DND-41 (cell line): ENCODE data around the gene DLG2.

Experiments
- ATAC-seq: fragments of 200-7000 bp; cut with Tn5 transposase; 3 replicates; pipeline ENCODE4 v1.9.1; 2021; ENCODE audit warnings: low read depth; ENCODE audit not compliant: insufficient read depth
- DNase-seq: peaks from one replicate; pipeline ENCODE4 v3.0.0-alpha.2; 2020
- H2AFZ ChIP-seq: 2 replicates; pipeline ENCODE4 v1.6.0; 2012; ENCODE audit warnings: low read depth, low read length
- H3K27ac ChIP-seq: 2 replicates; pipeline ENCODE4 v1.5.1; 2012; ENCODE audit warnings: low read length, inconsistent platforms
- H3K27me3 ChIP-seq: fragments of 200-600 bp; sonication (generic); 2 replicates; pipeline ENCODE4 v1.6.0; 2012; ENCODE audit warnings: low read length, mild to moderate bottlenecking, inconsistent platforms; ENCODE audit not compliant: insufficient read depth, poor library complexity
- H3K36me3 ChIP-seq: 2 replicates; pipeline ENCODE4 v1.5.1; 2012; ENCODE audit warnings: low read length, inconsistent platforms; ENCODE audit not compliant: insufficient read depth
- H3K4me1 ChIP-seq: 2 replicates; pipeline ENCODE4 v1.5.1; 2012; ENCODE audit warnings: mild to moderate bottlenecking, low read length; ENCODE audit not compliant: insufficient read depth
- H3K4me2 ChIP-seq: 2 replicates; pipeline ENCODE4 v1.6.0; 2012; ENCODE audit warnings: mild to moderate bottlenecking, moderate library complexity, low read length, inconsistent platforms; ENCODE audit not compliant: insufficient read depth
- H3K4me3 ChIP-seq, 2 experiments: fragments of 200-600 bp in 1 of 2; shearing (Covaris generic) in 1 of 2; 2 replicates each; pipeline ENCODE4 v1.5.1; 2012 to 2016; ENCODE audit warnings: inconsistent platforms in 2 of 2, low read length in 2 of 2, mild to moderate bottlenecking in 2 of 2, low read depth in 1 of 2, moderate library complexity in 1 of 2
- H3K79me2 ChIP-seq: 2 replicates; pipeline ENCODE4 v1.6.0; 2012; ENCODE audit warnings: low read length, inconsistent platforms; ENCODE audit not compliant: insufficient read depth
- H3K9ac ChIP-seq: 2 replicates; pipeline ENCODE4 v1.6.0; 2012; ENCODE audit warnings: low read depth, mild to moderate bottlenecking, inconsistent platforms, low read length, moderate library complexity
- H3K9me3 ChIP-seq: 2 replicates; pipeline ENCODE4 v1.5.1; 2012; ENCODE audit warnings: low read length, moderate library complexity, mild to moderate bottlenecking, inconsistent platforms; ENCODE audit not compliant: insufficient read depth, severe bottlenecking
- H4K20me1 ChIP-seq: 2 replicates; pipeline ENCODE4 v1.6.0; 2012; ENCODE audit warnings: low read length; ENCODE audit not compliant: insufficient read depth
- CTCF ChIP-seq: IDR thresholded peaks from 2 replicates; pipeline ENCODE4 v1.5.1; 2012; ENCODE audit warnings: borderline replicate concordance, low read length, moderate library complexity, mild to moderate bottlenecking; ENCODE audit not compliant: poor library complexity, severe bottlenecking; ENCODE audit errors: extremely low read depth
- EZH2 ChIP-seq: IDR thresholded peaks from 3 replicates; pipeline ENCODE4 v1.6.1; 2012; ENCODE audit warnings: borderline replicate concordance, low read depth, mild to moderate bottlenecking, moderate library complexity, low read length, inconsistent platforms; ENCODE audit not compliant: severe bottlenecking

Gene DLG2

GRCh38 chr11:83661491-83662350 lies 1965.4 kb downstream of the DLG2 start:
- Histone ChIP-seq H4K20me1 (no peaks in the 10 kb centered on the region), H3K9me3 (no peaks in the 10 kb centered on the region)
- ATAC-seq = no peak

GRCh38 chr11:83659466-83659865 lies 1967.7 kb downstream of the DLG2 start:
- H3K9me3 ChIP-seq = no peaks in the 10 kb centered on the region
- H3K36me3 ChIP-seq = no peaks in the 10 kb centered on the region
- no peaks in the 10 kb centered on the region for H3K4me1 ChIP-seq
- H2AFZ ChIP-seq = no peak overlapping the region
- TF ChIP-seq EZH2 (no peak), CTCF (no peak)
- H3K27ac ChIP-seq = no peak overlapping the region
- no peaks in the 10 kb centered on the region for H4K20me1 ChIP-seq
- DNase-seq (no peak), ATAC-seq (no peak)
- no peaks in the 10 kb centered on the region for H3K27me3 ChIP-seq
- H3K79me2 ChIP-seq = no peaks in the 10 kb centered on the region
- H3K4me2 ChIP-seq = no peak overlapping the region
- no peak overlapping the region for H3K9ac ChIP-seq
- no peak overlapping the region for H3K4me3 ChIP-seq

More at GRCh38 chr11:83661491-83662350, 1965.4 kb downstream of the DLG2 start:
- H3K4me3 ChIP-seq = no peak overlapping the region
- H3K36me3 ChIP-seq = no peaks in the 10 kb centered on the region
- no peak overlapping the region for H2AFZ ChIP-seq
- no peak for TF ChIP-seq CTCF
- no peak for TF ChIP-seq EZH2
- H3K27ac ChIP-seq = no peak overlapping the region
- no peaks in the 10 kb centered on the region for H3K27me3 ChIP-seq
- no peak overlapping the region for H3K4me2 ChIP-seq
- no peak overlapping the region for H3K9ac ChIP-seq
- DNase-seq = no peak
- H3K4me1 ChIP-seq = no peaks in the 10 kb centered on the region
- no peaks in the 10 kb centered on the region for H3K79me2 ChIP-seq

- ATAC-seq (no peak), DNase-seq (no peak)
- H3K4me3 ChIP-seq = no peak overlapping the region
- no peak overlapping the region for H3K27ac ChIP-seq
- no peaks in the 10 kb centered on the region for H4K20me1 ChIP-seq
- H3K9me3 ChIP-seq = no peaks in the 10 kb centered on the region
- H3K4me1 ChIP-seq = no peaks in the 10 kb centered on the region
- no peaks in the 10 kb centered on the region for H3K79me2 ChIP-seq
- no peak overlapping the region for H3K9ac ChIP-seq
- TF ChIP-seq CTCF (no peak), EZH2 (no peak)
- no peak overlapping the region for H2AFZ ChIP-seq
- no peaks in the 10 kb centered on the region for H3K36me3 ChIP-seq
- H3K27me3 ChIP-seq = no peaks in the 10 kb centered on the region
- no peak overlapping the region for H3K4me2 ChIP-seq
These were observed 1970.3 kb downstream of the DLG2 start for GRCh38 chr11:83656796-83657330.
